ENCODE measurements around the gene SIRPG.
"Not testable (repeated sequence)": the region's sequence is repeated elsewhere in the genome, so short reads cannot be mapped to it uniquely, and the experiment has no call there.

SIRPG gene

GRCh38 chr20:1671891-1672669, 14.5 kb upstream of the SIRPG start:
- DNase-seq: no peak

GRCh38 chr20:1669304-1669703, 11.7 kb upstream of the SIRPG start:
- DNase-seq: no peak

- no peak for DNase-seq
These were observed 10.0 kb upstream of the SIRPG start for GRCh38 chr20:1667502-1668085.

GRCh38 chr20:1666802-1667201, 9.2 kb upstream of the SIRPG start:
- no peak for DNase-seq

DNA sequence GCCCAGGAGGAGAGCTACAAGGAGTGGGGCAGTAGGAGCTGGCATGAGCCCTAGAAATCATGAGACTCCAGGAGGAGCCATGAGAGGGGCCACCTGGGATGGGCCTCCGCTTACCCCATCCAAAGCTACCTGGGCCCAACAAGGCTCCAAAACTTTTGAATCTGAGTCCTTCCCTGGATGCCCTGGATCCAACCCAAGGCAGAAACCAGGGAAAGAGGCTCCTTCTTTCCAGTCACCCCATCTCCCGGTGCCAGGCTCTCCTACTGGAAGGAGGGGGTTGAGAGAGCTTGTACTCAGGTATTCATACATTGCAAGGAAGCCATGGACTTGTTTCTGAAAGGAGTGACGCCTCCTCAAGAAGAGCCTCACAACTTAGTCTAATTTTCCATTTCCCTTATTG, 7.8 kb upstream of the SIRPG start:
- no peak for DNase-seq

GRCh38 chr20:1664911-1665310, 7.3 kb upstream of the SIRPG start:
- no peak for DNase-seq

GRCh38 chr20:1663917-1664316, 6.3 kb upstream of the SIRPG start:
- DNase-seq: no peak

GRCh38 chr20:1661542-1662299, 4.1 kb upstream of the SIRPG start:
- DNase-seq: no peak

GRCh38 chr20:1660246-1660645, 2.7 kb upstream of the SIRPG start:
- no peak for DNase-seq

DNA sequence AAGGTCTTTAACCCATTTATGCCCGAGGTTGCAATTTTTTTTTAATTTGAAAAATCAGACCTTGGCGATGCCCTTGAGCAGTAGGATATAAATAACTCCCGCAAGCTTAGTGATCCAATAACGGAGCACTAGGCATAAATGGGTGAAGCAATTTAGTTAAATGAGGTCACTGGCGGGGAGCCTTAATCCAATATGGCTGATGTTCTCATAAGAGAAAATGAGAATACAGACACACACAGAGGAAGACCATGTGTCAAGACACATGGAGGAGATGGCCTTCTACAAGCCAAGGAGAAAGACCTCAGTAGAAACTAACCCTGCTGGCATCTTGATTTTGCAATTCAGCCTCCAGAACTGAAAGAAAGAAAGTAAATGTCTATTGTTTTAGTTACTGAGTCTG, 735 bp downstream of the SIRPG start:
- DNase-seq: no peak

- no peak for DNase-seq
These were observed 2.6 kb downstream of the SIRPG start for GRCh38 chr20:1654996-1655395.

DNA sequence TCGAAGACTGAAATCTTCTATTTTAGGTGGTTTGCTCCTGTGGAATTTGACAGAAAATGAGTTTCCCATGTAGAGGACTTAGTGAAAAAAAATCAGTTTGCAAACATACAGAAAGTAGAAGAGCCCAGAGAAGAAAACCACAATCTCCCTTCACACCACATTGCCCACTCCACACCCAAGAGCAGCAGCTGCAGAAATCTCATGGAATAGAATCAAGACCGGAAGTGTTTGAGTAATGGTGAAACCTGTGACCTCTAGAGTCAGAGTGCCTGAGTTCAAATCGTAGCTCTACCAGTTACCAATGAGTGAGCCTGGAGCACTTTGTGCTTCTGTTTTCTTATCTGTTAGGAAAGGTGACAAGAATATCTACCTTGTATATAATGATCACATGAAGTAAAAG, 4.6 kb downstream of the SIRPG start:
- no peak for DNase-seq

- DNase-seq: no peak
These were observed 5.5 kb downstream of the SIRPG start for GRCh38 chr20:1652104-1652503.

GRCh38 chr20:1651268-1652058, 6.1 kb downstream of the SIRPG start:
- no peak for DNase-seq

DNA sequence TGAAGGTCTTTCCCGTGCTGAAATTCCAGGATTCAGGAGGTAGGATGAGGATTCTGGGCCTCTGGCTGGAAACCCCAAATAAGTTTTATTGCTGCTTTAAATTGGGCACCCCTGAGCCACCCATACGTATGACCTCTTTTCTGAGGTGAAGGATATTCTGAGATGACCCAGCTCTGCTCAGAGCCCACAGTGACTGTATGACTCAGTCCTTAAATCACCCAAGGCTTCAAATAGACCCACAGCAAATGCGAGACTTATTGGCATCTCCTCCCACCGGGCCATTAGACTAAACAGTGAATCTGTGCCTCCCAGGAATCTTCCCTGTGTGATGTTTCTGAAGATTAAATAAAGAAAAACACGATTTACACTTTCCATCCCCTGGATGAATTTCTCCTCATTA, 9.5 kb downstream of the SIRPG start:
- no peak for DNase-seq

- no peak for DNase-seq
These were observed 10.6 kb downstream of the SIRPG start for GRCh38 chr20:1646975-1647431.

DNA sequence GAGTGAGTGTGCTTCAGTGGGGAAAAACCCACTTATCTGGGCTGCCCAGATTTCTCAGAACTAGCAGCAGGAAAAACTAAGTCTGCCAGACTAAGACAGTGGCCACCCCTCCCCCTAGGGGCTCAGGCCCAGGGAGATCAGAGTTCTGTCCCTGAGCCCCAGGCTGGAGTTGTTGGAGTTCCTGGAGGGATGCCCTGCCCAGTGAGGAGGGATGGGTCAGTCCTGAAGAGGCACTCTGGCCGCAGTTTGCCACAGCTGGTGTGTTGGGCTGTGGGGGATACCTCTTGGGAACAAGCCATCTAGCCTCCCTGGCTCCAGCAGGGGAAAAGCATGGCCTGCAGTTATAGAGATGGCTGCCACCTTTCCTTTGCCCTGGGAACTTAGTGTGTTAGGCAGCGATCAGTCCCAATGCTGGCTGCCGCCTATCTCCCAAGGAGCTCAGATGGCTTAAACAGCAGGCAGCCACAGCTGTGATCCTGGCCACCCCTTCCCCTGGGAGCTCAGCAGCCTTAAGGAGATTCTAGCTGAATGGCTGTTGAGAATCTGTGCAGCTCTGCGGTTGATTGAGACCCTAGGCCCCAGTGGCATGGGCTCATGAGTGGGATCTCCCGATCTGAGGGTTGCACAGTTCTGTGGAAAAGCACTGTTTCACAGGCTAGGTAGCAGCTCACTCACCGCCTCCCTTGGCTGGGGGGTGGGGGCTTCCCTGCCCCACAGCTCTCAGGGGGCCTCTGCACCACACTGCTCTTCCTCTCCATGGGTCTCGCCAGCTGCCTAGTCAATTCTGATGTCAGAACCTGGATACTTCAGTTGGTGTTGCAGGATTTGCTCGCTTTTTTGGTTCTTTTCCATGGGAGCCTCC, 13.2 kb downstream of the SIRPG start:
- no peak for DNase-seq

DNA sequence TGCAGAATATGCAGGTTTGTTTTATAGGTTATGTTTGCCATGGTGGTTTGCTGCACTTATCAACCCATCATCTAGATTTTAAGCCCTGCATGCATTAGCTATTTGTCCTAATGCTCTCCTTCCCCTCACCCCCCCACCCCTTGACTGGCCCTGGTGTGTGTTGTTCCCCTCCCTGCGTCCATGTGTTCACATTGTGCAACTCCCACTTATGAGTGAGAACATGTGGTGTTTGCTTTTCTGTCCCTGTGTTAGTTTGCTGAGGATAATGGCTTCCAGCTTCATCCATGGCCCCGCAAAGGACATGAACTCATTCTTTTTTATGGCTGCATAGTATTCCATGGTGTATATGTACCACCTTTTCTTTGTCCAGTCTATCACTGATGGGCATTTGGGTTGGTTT, 18.9 kb downstream of the SIRPG start:
- not testable (repeated sequence) for DNase-seq

GRCh38 chr20:1637755-1638154, 19.8 kb downstream of the SIRPG start:
- no peak for DNase-seq

DNA sequence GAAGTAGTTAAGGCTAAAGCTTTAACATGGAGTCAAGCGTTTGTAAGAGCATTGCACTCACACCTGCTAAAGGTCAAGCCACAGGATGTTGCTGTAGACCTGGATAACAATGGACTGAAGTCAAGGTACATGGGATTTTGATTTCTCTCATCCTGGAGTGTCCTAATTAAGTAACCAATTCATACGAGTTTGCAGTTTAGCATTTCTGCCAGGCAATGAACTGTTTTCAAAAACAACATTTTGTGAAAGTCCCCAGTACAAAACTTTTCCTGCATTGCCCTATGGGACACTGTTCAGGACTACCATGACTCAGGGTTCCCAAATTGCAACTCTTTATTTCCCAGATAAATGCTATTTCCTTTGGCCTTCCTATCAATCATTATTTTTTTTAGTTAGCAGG, 20.4 kb downstream of the SIRPG start:
- no peak for DNase-seq

DNA sequence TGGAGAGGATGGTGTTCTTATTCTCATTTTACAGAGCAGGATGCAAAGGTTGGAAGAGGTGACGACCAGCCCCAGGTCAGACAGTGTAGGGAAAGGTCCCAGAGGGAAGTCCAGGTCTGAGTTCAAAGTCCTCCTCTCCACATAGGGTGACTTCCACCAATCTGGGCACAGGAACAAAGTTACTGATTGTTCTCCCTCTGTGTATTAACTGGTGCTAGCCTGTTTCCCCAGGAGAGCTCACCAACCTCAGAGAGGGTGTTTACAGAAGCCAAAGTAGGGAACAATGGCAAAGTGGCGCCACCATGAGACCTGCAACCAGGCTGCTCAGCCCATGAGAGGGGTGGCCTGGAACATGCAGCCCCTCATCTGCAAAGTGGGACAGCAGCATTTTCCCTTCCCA, 21.0 kb downstream of the SIRPG start:
- DNase-seq: no peak

DNA sequence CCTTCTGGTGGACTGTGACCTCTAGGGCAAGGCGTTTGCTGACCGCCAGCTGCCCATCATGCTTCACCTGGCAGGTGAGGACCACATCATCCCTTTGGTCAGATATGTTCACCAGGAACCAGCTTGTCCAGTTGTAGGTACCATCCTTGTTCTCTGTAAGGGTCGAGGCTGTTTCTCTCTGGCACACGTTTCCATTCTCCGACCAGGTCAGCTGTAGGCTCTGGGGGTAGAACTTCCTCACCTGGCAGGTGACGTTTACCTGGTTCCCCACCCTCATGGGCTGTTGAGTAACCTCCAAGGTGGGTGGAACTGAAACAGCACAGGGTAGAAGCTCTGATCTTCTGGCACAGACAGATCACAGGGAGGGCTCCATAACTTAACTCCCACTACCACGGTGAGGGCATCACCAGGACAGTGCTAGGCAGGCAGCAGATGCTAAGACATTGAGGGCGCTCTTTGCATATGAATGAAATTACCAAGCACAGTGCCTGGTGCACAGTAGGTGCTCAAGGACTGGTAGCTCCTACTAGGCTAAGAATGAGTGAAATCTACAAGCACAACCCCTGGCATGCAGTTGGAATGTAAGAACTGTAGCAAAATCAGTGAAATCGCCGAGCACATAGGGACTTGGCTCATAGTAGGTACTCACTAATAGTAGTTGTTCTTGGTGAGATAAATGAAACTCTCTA, 22.1 kb downstream of the SIRPG start:
- no peak for DNase-seq
